ENCODE results near the gene ZNF678. TPM values are rescaled to one million over a fixed set of nuclear protein-coding genes. Genes with fewer than 3 reads are reported as not detected.

The ZNF678 gene
- total and polyA plus RNA-seq, 2 of the 4 experiments (the other 2 are of a cell fraction), result 1.3 to 4.8 TPM

DNA sequence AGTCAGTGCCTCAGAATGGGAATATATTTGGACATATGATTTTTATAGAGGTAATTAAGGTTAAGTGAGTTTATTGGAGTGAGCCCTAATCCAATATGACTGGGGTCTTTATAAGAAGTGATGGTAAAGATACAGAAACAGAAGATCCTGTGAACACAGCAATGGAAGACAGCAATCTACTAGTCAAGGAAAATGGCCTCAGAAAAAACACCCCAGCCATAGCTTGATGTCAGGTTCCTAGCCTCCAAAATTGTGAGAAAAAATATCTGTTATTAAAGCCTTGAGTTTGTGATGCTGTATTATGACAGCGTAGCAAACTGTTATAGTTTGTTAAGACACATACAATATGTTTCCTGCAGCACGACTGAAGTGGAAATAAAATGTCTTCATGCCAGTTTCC is 99.6 kb downstream of the ZNF678 start:
- Histone ChIP-seq H3K4me3 (ENCODE audit: insufficient read depth, low read depth, low read length) (no peak overlapping the region), H2AFZ (replicated peaks; ENCODE audit: low read length, poor library complexity) (no peak overlapping the region), H3K23ac (ENCODE audit: low read depth, low read length) (no peak overlapping the region), H3K9me3 (ENCODE audit: control insufficient read depth, insufficient read depth, low read length) (peaks cover 63% of the 10 kb centered on the region), H4K5ac (ENCODE audit: low read depth, low read length) (no peak overlapping the region), H2BK20ac (ENCODE audit: low read depth, low read length) (no peak overlapping the region), H3K9me1 (ENCODE audit: insufficient read depth, low read length) (no peaks in the 10 kb centered on the region), H3K4ac (ENCODE audit: low read depth, low read length) (no peak overlapping the region), H2AK9ac (replicated peaks; ENCODE audit: low read depth, low read length, poor library complexity) (no peak overlapping the region), H4K20me1 (ENCODE audit: insufficient read depth, low read length) (no peaks in the 10 kb centered on the region), H2BK120ac (ENCODE audit: low read depth, low read length) (no peak overlapping the region), H4K91ac (ENCODE audit: insufficient read depth, low read depth, low read length) (no peak overlapping the region), H4K8ac (ENCODE audit: low read depth in 2 of 2, low read length in 2 of 2) (no peak overlapping the region), H3K4me1 (ENCODE audit: control insufficient read depth, insufficient read depth, low read length) (no peaks in the 10 kb centered on the region), H3K79me1 (ENCODE audit: low read depth in 1 of 2, low read length in 2 of 2) (no peaks in the 10 kb centered on the region), H3K27me3 (ENCODE audit: control insufficient read depth, insufficient read depth, low read length) (no peaks in the 10 kb centered on the region), H3K9ac (ENCODE audit: low read depth, low read length) (no peak overlapping the region), H3K18ac (ENCODE audit: low read depth, low read length) (no peak overlapping the region), H2BK5ac (ENCODE audit: low read depth, low read length, poor library complexity, severe bottlenecking) (no peak overlapping the region), H3K56ac (ENCODE audit: extremely low read depth, insufficient read depth, low read length) (no peak overlapping the region), H3K36me3 (ENCODE audit: control insufficient read depth, insufficient read depth, low read length) (0 out of 2 replicates have a peak, but pooled peaks cover 1% of the 10 kb centered on the region), H2BK15ac (ENCODE audit: low read depth, low read length) (no peak overlapping the region), H3K27ac (ENCODE audit: insufficient read depth, low read length) (no peak overlapping the region), H3K4me2 (ENCODE audit: low read depth, low read length) (no peak overlapping the region), H2AK5ac (ENCODE audit: low read depth, low read length) (no peak overlapping the region), H3K14ac (replicated peaks; ENCODE audit: low read depth, low read length) (no peak overlapping the region)
- ChIA-PET POLR2A (ENCODE audit: unreplicated experiment) (no interaction called here), CTCF (no interaction called here)
- no peak for TF ChIP-seq POLR2A (IDR thresholded peaks at IDR 0.05; ENCODE audit: low read depth, low read length)
- no peak for TF ChIP-seq RAD21 (IDR thresholded peaks at IDR 0.05; ENCODE audit: low read length)
- TF ChIP-seq RFX5 (IDR thresholded peaks at IDR 0.05; ENCODE audit: low read depth, low read length), result no peak
- TF ChIP-seq, protein P1, sequence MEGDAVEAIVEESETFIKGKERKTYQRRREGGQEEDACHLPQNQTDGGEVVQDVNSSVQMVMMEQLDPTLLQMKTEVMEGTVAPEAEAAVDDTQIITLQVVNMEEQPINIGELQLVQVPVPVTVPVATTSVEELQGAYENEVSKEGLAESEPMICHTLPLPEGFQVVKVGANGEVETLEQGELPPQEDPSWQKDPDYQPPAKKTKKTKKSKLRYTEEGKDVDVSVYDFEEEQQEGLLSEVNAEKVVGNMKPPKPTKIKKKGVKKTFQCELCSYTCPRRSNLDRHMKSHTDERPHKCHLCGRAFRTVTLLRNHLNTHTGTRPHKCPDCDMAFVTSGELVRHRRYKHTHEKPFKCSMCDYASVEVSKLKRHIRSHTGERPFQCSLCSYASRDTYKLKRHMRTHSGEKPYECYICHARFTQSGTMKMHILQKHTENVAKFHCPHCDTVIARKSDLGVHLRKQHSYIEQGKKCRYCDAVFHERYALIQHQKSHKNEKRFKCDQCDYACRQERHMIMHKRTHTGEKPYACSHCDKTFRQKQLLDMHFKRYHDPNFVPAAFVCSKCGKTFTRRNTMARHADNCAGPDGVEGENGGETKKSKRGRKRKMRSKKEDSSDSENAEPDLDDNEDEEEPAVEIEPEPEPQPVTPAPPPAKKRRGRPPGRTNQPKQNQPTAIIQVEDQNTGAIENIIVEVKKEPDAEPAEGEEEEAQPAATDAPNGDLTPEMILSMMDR (conservative IDR thresholded peaks at IDR 0.05; ENCODE audit: low read depth, low read length), result no peak
- no peak for TF ChIP-seq MAZ (IDR thresholded peaks at IDR 0.05; ENCODE audit: borderline replicate concordance, low read depth, low read length)
- TF ChIP-seq, protein P2, sequence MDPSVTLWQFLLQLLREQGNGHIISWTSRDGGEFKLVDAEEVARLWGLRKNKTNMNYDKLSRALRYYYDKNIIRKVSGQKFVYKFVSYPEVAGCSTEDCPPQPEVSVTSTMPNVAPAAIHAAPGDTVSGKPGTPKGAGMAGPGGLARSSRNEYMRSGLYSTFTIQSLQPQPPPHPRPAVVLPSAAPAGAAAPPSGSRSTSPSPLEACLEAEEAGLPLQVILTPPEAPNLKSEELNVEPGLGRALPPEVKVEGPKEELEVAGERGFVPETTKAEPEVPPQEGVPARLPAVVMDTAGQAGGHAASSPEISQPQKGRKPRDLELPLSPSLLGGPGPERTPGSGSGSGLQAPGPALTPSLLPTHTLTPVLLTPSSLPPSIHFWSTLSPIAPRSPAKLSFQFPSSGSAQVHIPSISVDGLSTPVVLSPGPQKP (IDR thresholded peaks at IDR 0.05; ENCODE audit: borderline replicate concordance, low read depth, low read length), result no peak
- TF ChIP-seq MAFK (IDR thresholded peaks at IDR 0.05; ENCODE audit: low read depth, low read length), result no peak
- no peak for TF ChIP-seq CHD1 (IDR thresholded peaks at IDR 0.05; ENCODE audit: low read depth, low read length)
- no peak for TF ChIP-seq MXI1 (IDR thresholded peaks at IDR 0.05; ENCODE audit: borderline replicate concordance, low read depth, low read length)
- TF ChIP-seq NFE2L2 (IDR thresholded peaks at IDR 0.05; ENCODE audit: low read depth, low read length), result no peak
- TF ChIP-seq CEBPB (IDR thresholded peaks at IDR 0.05; ENCODE audit: low read depth, low read length), result no peak
- no peak for TF ChIP-seq USF2 (IDR thresholded peaks at IDR 0.05; ENCODE audit: low read depth, low read length)
- no peak for TF ChIP-seq BHLHE40 (IDR thresholded peaks at IDR 0.05; ENCODE audit: low read depth, low read length)
- WGBS, 2 experiments (ENCODE audit: extremely low coverage in 2 of 2, insufficient read length in 1 of 2), result no CpG with 5 or more reads among the region's 2 CpGs
- in situ Hi-C loops (cut with MboI; ENCODE audit: low sequenced_read_pairs) (no loop called here), dilution Hi-C loops (cut with HindIII; ENCODE audit: low sequenced_read_pairs, unreplicated experiment) (no loop called here), intact Hi-C loops (cut with micrococcal nuclease) (no loop called here)
- ATAC-seq (ENCODE audit: low read depth), result no peak
- BruUV-seq (replicated peaks), result no TSS peak
- DNase-seq, result no peak
